Hindlimb muscle (tissue), 1 donor: ENCODE data around the gene LSAMP. TPM values are rescaled to one million over a fixed set of nuclear protein-coding genes. Genes with fewer than 3 reads are reported as not detected.
"Not testable (repeated sequence)": the region's sequence is repeated elsewhere in the genome, so short reads cannot be mapped to it uniquely, and the experiment has no call there.

Experiments
- DNase-seq: peaks from one replicate; pipeline ENCODE4 v3.0.0-alpha.2; 2013
- polyA plus RNA-seq: library from polyadenylated mRNA; unstranded; fragments of 120-200 nt; gene quantifications from one replicate; pipeline ENCODE4 v1.2.1, GENCODE V29; 2013; ENCODE audit not compliant: insufficient read length

The LSAMP gene
- polyA plus RNA-seq, 1 donor, result 8.6 TPM

DNA sequence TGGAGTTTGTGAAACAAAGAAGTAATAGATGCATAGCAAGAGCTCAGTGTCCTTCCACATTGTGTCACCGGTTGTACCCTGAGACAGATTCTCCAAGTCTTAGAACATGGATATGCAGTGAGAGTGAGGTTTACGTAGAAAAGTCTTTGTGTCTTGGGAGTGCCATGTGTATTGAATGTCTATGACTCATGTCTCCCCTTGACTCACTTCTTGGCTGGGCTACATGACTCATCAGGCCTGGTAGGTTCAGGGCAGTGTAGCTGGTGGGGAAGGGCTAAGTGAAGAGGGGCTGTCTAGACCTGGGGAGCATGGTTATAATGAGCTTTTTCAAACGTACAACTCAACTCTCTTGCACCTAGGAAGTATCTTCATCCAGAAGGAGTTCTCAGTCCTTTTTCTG is 654.5 kb downstream of the LSAMP start:
- no peak for DNase-seq

GRCh38 chr3:115789481-115789880 is 655.8 kb downstream of the LSAMP start:
- DNase-seq, result no peak

DNA sequence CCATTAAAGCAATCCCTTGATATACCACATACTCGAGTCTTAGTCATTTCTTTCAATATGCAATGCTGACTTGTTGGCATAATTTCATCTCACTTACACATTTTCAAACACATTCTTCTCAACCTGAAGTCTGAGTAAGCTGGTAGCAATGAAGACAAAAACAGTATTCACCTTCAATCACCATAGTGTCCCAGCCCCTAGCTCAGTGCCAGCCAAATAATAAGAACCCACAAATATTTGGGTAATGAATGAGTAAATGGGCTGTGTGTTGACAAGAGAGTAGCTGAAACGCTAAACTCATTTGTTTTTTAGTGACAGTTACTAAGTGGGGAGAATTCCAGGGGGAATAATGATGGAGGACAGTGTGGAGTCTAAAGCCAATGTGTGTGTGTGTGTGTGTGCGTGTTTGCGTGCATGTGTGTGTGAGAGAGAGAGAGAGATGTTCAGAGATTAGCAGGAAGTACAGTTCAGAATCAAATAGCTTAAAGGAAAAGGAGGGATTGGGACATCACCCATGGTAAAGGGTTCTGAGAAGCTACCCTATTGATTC is 656.3 kb downstream of the LSAMP start:
- DNase-seq, result no peak

DNA sequence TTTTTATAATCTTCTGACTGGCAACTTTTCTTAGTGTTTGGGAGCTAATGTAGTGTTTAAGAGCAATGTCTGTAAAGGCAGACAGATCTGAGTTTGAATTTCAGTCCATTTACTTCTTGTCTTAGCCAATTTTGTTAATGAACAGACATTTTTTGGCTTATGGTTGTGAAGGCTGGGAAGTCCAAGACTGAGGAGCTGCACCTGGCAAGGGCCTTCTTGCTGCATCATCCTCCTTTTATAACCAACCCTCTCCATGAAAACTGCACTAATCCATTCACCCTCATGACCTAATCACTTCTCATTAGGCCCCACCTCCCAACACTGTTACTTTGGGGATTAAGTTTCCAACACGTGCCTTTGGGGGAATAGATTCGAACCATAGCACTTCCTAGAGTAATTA is 657.5 kb downstream of the LSAMP start:
- DNase-seq, result no peak

- no peak for DNase-seq
Measured at GRCh38 chr3:115785782-115786181, 659.5 kb downstream of the LSAMP start.

- peak; percentile 15 for DNase-seq
Measured at GRCh38 chr3:115784739-115785536, 660.3 kb downstream of the LSAMP start.

DNA sequence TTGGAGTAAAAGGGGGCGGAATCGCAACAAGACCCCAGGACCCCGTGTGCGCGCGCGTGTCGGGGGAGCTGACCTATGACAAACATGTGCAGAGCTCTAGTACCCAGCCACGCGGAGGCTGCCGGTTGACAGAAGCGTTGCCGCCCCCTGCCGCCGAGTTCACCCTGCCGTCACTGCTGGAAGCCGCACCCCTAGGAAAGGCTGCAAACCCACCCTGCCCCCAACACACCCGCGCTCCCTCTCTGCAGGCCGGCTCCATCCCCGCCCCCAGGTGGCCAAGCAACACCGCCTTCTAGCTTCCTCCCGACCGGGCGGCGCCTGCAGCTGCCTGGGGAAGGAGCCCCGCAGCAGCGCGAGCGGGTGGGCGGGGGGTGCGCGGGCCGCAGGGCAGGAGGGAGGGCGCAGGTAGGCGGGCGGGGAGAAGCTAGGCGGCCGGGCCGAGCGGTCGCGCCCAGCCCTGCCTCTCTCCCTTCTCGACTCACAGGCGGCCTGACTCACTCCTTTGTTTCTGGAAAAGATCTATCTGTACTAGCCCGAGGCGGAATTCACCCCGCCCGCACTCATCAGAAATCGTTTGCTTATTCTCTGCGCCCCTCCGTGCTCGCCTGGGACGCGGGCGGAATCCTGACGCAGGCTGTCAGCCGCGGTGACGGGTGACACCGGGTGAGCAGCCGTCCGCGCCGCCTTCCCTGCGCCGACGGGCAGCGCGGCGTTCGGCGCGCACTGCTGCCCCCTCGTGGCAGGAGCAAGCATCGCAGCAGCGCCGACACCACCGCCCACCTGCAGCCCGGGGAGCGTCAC is 661.1 kb downstream of the LSAMP start:
- DNase-seq, result peak; percentile 92

DNA sequence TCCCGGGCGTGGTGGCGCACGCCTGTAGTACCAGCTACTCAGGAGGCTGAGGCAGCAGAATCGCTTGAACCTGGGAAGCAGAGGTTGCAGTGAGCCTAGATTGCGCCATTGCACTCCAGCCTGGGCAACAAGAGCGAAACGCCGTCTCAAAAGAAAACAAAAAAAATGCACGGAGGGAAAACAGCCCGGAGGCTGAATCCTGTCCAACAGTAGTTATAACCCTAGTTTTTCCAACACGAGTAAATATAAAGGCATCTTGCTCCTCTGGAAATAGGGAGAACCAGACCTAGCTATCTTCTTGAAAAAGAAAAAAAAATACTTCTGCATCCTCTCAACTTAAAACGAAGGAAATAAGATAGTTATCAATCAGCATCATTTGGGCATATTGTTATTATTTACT is 661.9 kb downstream of the LSAMP start:
- DNase-seq, result peak; percentile 9

DNA sequence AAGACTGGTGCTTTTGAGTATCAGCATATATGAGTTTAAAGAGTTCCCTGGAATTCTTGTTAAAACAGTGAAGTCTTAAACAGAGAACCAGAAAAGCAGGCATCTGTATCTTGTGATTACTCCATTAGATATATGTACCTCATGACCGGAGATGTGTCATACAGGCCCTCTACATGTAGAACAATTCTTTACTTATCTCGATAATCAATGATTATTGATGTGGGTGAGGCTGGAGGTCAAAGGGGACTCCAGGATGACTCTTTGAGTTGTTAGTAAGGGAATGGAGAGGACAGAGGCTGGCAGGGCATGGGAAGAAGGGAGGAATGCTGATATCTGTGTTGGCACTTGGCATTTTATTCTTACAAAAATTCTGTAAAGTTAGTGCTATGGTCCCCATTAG is 666.3 kb downstream of the LSAMP start:
- DNase-seq, result no peak

GRCh38 chr3:115772951-115773350 is 672.3 kb downstream of the LSAMP start:
- no peak for DNase-seq

DNA sequence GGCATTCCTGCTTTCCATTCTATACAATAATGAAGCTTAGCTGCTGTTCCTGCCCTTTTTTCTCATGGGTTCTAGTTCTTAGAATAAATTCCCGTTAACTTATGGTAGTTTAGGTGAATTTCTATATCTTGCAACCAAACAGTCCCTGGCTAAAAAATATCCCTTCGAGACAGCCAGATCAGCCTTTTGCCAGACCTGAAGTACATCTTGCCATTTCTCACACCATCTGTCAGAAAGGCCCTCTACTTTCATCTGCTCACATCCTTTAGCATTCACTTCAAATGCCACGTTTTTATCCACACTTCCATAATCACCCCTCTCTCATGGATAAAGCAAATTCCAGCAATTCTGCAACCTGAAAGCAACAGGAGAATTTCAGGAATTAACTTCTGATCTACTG is 676.6 kb downstream of the LSAMP start:
- DNase-seq, result no peak

DNA sequence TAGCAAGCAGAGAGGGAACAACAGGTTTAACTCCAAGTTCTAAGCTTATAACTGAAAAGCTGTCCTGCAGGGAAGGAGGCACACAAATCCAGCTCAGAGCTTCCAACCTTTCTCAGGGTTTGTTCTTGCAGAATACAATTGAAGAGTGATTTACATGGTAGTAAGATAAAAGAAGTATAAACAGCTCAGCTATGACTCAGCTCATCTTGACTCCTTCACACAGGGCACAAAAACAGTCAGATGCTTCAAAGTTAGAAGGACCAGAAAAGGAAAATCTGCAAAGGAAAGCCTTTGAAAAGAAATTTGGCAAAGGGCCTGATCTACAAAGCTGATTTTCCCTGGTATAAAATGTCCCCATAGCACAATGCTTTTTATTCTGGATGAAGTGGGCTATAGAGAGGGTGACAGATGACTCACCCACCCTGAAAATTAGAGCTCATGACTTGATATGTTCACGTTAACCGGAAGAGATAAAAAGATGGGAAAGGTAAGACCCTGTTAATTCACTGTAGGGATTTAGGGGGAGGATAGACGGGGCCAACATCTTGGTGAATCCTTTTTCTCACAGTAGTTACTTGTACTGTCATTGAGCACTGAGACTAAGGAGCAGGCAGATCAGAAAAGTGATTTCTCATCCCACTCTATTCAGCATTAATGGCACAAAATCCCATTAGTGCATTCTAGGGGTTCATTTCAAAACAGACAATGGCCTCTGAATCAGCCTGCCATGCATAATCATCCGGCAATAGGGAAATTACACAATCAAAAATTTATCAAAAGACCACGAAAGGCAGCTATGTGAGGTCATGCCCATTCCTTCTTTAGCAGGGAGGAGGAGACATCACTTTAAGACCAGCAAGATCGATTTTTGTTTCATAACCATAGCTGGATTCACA is 678.5 kb downstream of the LSAMP start:
- DNase-seq, result no peak

- no peak for DNase-seq
Measured at GRCh38 chr3:115761927-115762305, 683.4 kb downstream of the LSAMP start.

- DNase-seq, result no peak
Measured at GRCh38 chr3:115760716-115761115, 684.6 kb downstream of the LSAMP start.

- no peak for DNase-seq
Measured at GRCh38 chr3:115758076-115758763, 687.1 kb downstream of the LSAMP start.

GRCh38 chr3:115752978-115753377 is 692.3 kb downstream of the LSAMP start:
- not testable (repeated sequence) for DNase-seq
